Measurements from ENCODE around the gene MTCL1. TPM values are rescaled to one million over a fixed set of nuclear protein-coding genes. Genes with fewer than 3 reads are reported as not detected.

MTCL1 gene
- total RNA-seq, 2 donors from 2014 or later = 0.64 to 0.95 TPM

DNA sequence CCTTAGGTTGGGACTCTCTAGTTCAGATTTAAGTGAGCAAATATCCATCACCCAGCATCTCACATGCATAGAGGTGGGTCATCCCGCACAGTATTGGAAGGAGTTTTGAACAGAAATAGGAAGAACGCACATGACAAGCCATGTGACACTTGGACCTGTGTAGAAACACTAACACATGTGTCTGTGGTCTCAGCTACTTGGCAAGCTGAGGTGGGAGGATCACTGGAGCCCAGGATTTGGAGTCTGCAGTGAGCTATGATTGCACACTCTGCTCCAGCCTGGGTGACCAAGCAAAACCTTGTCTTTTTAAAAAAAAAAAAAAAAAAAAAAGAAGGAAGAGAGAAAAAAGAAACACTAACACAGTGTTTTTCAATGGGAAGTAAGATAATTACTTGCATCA lies 5.4 kb upstream of the MTCL1 start:
- ATAC-seq (replicated peaks) = no peak
- no peaks in the 10 kb centered on the region for H3K36me3 Mint-ChIP-seq (ENCODE audit: low read depth)
- H3K27ac Mint-ChIP-seq = no peak overlapping the region
- no peaks in the 10 kb centered on the region for H3K9me3 Mint-ChIP-seq
- H3K27me3 Mint-ChIP-seq = peaks cover 26% of the 10 kb centered on the region
- H3K4me1 Mint-ChIP-seq = peaks cover 9% of the 10 kb centered on the region
- H3K4me3 Mint-ChIP-seq = no peak overlapping the region

DNA sequence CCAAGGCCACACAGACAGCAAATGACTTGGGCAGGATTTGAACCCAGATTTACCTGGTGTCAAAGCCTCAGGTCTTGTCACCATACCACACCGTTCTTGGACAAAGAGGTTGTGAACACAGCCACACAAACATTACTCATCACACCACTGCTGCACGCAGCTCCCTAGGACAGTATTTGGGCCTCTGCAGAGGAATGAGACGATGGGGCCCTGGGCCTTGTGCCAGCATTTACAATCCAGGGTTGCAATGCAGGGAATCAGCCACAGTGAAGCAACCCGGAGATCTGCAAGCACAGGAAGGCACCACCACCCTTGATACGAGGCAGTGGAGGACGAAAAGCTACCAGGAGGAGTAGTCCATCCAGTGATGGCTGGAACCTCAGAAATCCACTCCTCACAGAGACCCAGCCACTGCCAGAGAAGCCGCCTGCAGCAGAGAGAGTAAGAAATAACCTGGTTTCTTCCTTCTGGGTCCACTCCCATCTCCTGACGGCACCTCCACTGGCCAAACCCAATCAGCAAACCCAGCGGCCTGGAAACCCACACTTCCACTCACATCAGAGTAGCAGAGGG lies 3.7 kb upstream of the MTCL1 start:
- Mint-ChIP-seq H3K36me3 (ENCODE audit: low read depth) (peaks cover under 1% of the 10 kb centered on the region), H3K4me1 (peaks cover 9% of the 10 kb centered on the region), H3K9me3 (no peaks in the 10 kb centered on the region), H3K4me3 (no peak overlapping the region), H3K27me3 (peaks cover 27% of the 10 kb centered on the region), H3K27ac (no peak overlapping the region)
- ATAC-seq (replicated peaks) = no peak

DNA sequence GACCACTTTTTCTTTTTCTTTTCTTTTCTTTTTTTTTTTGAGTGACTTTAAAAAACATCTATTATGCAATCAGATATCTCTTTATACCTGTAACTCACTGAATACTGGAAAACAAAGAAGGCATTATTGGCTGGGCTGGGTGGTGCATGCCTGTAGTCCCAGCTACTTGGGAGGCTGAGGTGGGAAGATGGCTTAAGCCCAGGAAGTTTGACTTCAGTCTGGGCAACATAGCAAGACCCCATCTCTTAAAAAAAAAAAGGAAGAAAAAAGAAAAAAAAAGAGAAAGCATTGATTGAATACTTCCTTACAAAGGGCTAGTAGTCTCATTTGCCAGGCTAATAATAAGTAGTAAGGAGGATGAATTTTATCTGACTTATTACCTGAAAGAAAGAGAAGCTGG lies 2.7 kb upstream of the MTCL1 start:
- Mint-ChIP-seq H3K9me3 (no peaks in the 10 kb centered on the region), H3K27ac (no peak overlapping the region), H3K4me1 (peaks cover 13% of the 10 kb centered on the region), H3K27me3 (peaks cover 35% of the 10 kb centered on the region), H3K36me3 (ENCODE audit: low read depth) (peaks cover 5% of the 10 kb centered on the region), H3K4me3 (peak overlapping the region; percentile 8)
- no peak for ATAC-seq (replicated peaks)

DNA sequence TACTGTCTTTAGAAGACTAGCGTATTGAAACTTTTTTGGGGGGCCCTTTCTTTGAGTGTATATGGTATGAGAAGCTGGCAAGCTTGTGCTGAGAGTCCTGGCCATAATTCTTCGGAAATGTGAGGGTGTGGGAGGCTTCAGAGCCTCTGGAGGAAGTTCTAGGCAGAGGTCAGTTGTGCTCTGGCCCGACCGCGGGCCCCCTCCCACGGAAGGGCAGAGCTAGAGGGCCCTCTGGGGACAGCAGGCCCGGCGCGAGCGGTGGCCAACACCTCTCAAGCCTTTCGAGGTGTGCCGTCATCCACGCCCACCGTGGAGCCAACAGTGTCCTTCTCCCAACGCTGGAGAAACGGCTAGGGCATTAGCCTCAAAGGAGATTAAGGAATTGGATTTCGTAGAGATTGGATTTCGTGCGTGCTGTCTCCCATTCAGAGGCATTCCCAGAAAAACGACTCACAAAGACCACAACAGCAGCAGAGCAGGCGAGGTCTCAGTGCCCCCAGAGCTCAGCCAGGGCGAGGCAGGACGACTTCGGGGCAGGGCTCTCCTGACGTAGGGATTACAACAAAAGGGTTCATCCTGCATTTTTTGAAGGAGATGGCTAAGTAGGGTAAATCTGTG lies 2.2 kb upstream of the MTCL1 start:
- Mint-ChIP-seq H3K27ac (no peak overlapping the region), H3K36me3 (ENCODE audit: low read depth) (peaks cover 5% of the 10 kb centered on the region), H3K27me3 (peaks cover 40% of the 10 kb centered on the region), H3K4me3 (peak overlapping the region; percentile 8), H3K9me3 (no peaks in the 10 kb centered on the region), H3K4me1 (peaks cover 13% of the 10 kb centered on the region)
- ATAC-seq (replicated peaks) = no peak

DNA sequence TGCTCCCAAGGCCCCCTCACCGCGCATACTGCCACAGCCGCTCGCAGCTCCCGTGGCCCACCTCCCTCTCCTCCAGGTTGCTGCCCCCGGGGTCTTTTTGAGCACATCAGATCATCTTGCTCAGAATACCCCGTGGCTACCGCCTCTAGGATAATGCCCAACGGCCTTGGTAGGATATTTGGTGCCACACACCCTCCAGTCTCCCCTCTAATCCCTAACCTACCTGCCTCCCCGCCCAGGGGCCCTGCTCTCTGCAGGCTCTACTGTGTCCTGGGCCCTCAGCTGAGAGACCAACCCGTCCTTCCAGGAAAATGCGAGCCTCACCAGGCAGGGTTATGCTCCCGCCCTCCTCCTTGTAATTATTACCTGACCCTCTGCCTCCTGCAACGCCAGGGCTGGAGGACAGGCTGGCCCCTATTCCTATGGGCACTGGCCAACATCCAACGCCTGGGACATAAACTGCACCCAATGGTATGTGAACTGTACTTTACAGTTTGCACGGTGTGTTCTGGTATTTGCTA lies 1.5 kb upstream of the MTCL1 start:
- Mint-ChIP-seq H3K27me3 (peaks cover 42% of the 10 kb centered on the region), H3K4me1 (peaks cover 13% of the 10 kb centered on the region), H3K27ac (no peak overlapping the region), H3K36me3 (ENCODE audit: low read depth) (peaks cover 5% of the 10 kb centered on the region), H3K9me3 (no peaks in the 10 kb centered on the region), H3K4me3 (peak overlapping the region; percentile 89)
- ATAC-seq (replicated peaks) = no peak

DNA sequence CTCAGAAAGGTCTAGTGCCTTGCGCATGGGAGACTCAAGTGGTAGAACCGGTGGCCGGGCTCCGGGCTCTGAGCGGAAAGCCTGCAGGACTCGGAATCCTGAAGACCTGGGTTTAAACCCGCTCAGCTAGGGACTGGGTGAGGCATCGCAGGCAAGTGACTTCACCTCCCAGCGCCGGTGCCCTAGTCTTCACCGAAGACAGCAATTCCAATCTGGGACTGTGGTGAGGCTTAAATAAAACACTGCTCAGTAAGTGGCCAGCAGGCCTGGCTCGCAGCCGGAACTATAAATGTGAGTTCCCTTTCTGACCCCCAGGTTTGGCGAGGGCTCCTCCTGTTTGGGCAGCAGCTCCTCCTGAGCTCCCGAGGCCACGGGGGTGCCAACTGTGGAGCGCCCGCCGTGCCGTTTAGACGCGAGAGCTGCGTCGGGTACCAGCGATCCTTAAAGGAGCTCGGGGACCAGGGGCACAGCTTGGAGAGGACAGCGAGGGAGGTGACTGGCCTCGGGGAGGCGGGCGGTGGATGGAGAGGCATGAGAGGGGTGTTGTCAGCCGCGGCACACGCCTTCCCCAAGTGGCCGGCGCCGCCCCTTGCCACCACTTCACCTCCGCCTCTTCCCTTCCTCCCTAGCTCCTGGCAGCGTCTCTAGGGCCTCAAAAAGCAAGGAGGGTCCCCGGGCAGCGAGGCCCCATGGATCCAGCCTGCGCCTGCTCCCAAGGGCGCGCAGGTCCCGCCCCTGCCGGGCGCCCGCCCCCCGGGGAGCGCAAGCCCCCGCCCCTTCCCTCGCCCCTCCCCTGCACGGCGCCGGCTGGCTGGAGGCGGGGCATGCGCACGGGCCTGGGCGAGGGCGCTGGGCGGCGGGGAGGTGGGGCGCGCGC lies 757 bp upstream of the MTCL1 start:
- Mint-ChIP-seq H3K9me3 (no peaks in the 10 kb centered on the region), H3K36me3 (ENCODE audit: low read depth) (peaks cover 5% of the 10 kb centered on the region), H3K4me3 (peak overlapping the region; percentile 89), H3K4me1 (peaks cover 13% of the 10 kb centered on the region), H3K27ac (no peak overlapping the region), H3K27me3 (peaks cover 41% of the 10 kb centered on the region)
- ATAC-seq (replicated peaks) = peak; percentile 92

DNA sequence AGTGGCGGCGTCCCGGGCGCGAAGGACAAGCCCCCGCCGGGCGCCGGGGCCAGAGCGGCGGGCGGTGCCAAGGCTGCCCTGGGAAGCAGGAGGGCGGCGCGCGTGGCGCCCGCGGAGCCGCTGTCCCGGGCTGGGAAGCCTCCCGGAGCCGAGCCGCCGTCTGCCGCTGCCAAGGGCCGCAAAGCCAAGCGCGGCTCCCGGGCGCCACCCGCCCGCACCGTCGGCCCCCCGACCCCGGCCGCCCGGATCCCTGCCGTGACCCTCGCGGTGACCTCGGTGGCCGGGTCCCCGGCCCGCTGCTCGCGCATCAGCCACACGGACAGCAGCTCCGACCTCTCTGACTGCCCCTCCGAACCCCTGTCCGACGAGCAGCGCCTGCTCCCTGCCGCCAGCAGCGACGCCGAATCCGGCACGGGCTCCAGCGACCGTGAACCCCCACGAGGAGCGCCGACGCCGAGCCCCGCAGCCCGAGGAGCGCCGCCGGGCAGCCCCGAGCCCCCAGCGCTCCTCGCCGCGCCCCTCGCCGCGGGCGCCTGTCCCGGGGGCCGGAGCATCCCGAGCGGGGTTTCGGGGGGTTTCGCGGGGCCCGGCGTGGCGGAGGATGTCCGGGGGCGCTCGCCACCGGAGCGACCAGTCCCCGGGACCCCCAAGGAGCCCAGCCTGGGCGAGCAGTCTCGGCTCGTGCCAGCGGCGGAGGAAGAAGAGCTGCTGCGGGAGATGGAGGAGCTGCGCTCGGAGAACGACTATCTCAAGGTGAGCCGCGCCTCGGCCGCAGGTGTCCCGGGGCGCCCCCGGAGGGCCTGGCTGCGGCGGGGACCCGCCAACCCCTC lies 820 bp downstream of the MTCL1 start:
- no peaks in the 10 kb centered on the region for H3K9me3 Mint-ChIP-seq
- peak overlapping the region; percentile 81 for H3K4me3 Mint-ChIP-seq
- peaks cover 5% of the 10 kb centered on the region for H3K36me3 Mint-ChIP-seq (ENCODE audit: low read depth)

DNA sequence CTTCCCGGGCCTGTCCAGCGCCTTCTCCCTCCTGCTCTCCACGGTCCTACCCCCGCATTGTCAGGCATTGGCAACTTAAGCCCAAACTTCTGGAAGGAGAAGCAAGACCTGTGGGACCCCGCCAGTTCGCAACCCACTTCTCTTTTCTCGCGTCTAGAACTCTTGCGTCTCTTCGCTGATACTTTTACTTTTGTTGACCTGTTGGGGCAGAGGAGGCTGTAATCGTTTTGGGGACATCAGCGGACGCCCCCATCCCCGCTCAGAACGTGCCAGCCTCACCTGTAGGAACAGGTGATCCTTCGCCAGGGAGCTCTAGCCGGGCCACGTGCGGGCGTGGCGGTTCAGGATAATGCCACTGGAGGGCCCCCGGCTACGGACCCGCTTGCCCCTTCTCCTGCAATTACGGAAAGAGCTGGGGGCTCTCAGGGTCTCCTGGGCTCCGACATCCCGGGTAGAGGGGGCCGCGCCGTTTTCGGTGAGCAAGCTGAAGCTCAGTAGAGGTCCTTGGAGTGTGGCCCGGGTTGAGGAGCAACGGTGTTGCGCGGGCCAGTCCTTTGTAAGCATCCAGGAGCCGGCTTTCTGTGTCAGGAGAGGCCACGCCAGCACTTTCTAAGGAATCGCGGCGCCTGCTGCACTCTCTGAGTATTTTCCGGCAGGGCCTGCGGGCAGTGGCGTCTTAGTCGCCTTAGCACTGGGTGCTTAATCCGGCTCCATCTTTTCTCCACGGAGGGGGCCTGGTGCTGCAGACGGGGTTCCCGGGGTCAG lies 1.6 kb downstream of the MTCL1 start:
- H3K27ac Mint-ChIP-seq = peak overlapping the region; percentile 48
- H3K4me1 Mint-ChIP-seq = peaks cover 13% of the 10 kb centered on the region
- no peak for ATAC-seq (replicated peaks)
- no peaks in the 10 kb centered on the region for H3K9me3 Mint-ChIP-seq
- H3K27me3 Mint-ChIP-seq = peaks cover 32% of the 10 kb centered on the region
- peak overlapping the region; percentile 81 for H3K4me3 Mint-ChIP-seq
- H3K36me3 Mint-ChIP-seq (ENCODE audit: low read depth) = peaks cover 5% of the 10 kb centered on the region

More for the DNA sequence above, 820 bp downstream of the MTCL1 start:
- ATAC-seq (replicated peaks) = no peak
- Mint-ChIP-seq H3K27me3 (peaks cover 38% of the 10 kb centered on the region), H3K4me1 (peaks cover 13% of the 10 kb centered on the region), H3K27ac (peak overlapping the region; percentile 48)

DNA sequence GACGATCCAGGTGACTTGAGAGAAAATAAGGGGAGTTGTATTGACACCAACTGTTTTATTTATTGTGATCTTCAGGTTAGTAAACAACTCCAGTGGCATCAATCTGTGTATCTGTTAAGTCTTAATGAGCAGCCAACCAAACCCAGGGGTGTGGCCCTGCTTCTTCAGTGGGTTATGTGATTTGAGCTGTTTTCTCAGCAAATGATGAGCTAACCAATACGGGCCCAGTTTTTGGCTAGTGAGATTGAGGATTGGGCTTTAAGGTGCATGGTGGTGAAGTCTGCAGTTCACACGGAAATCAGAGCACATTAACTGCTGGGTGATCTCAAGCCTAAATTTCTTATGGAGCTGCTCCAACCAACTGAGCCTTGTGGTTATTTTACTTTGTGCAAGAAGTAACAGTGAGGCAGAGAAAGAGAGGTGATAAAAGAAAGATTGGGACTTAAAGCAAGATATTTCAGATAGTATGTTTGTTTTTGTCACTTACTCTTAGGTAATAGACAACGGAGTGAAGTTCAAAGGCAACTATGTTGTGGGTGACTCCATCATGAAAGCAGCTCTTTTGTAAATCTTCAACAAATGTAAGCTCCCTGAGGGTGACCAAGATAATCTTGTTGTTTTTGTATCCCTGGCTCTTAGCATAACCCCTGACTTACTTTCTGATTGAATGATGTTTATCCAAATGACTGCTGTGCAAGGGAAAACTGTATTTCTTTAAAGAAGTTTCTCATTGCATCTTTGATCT lies 2.4 kb downstream of the MTCL1 start:
- no peaks in the 10 kb centered on the region for H3K9me3 Mint-ChIP-seq
- H3K36me3 Mint-ChIP-seq (ENCODE audit: low read depth) = peaks cover 5% of the 10 kb centered on the region
- peaks cover 31% of the 10 kb centered on the region for H3K27me3 Mint-ChIP-seq
- H3K4me1 Mint-ChIP-seq = peaks cover 13% of the 10 kb centered on the region
- H3K27ac Mint-ChIP-seq = no peak overlapping the region
- H3K4me3 Mint-ChIP-seq = peak overlapping the region; percentile 81
- ATAC-seq (replicated peaks) = no peak

DNA sequence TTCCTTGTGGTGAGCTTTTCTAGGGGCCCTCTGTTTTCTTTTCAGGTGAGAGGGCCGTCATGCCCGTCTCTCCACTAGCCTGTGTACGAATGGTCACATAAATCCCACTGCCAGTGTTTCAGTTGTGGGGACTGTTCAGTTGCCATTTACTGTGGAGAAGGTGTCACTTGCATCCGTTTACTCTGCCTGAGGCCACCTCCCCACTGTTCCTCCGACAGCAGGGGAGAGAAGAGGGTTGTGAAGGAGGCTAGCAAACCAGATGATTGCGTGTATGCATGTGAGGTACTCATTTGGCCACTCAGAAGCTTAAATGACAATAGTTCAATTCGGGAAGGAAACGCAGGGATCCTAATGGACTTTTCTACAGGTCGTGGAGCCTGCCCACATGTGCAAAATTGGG lies 3.3 kb downstream of the MTCL1 start:
- no peak overlapping the region for H3K27ac Mint-ChIP-seq
- no peak for ATAC-seq (replicated peaks)
- peaks cover 5% of the 10 kb centered on the region for H3K36me3 Mint-ChIP-seq (ENCODE audit: low read depth)
- H3K4me3 Mint-ChIP-seq = no peak overlapping the region
- H3K9me3 Mint-ChIP-seq = no peaks in the 10 kb centered on the region
- peaks cover 24% of the 10 kb centered on the region for H3K27me3 Mint-ChIP-seq
- peaks cover 13% of the 10 kb centered on the region for H3K4me1 Mint-ChIP-seq

DNA sequence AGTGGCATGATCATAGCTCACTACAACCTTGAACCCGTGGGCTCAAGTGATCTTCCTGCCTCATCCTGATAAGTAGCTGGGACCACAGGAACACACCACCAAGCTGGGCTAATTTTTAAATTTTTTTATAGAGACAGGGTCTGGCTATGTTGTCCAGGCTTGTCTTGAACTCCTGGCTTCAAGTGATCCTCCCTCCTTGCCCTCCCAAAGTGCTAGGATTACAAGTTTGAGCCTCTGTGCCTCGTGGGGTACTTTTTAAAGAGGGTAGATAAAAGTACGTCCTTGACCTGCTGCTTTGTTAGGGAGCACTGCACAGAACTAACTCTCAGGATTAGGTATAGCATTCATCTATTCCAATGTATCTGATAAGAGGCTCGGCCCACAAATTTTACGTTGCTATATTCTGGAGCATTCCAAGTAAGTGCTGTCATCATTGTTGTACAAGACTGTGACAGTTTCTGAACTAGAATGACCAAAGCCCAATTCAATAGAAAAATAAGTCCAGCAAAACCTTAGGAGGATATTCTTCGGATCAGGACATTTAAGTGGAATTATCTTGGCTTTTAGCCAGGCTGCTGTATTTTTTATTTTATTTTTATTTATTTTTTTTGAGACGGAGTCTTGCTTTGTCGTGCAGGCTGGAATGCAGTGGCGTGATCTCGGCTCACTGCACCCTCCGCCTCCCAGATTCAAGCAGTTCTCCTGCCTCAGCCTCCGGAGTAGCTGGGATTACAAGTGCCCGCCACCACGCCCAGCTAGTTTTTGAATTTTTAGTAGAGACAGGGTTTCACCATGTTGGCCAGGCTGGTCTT lies 4.1 kb downstream of the MTCL1 start:
- Mint-ChIP-seq H3K9me3 (no peaks in the 10 kb centered on the region), H3K36me3 (ENCODE audit: low read depth) (peaks cover 5% of the 10 kb centered on the region), H3K4me1 (peaks cover 8% of the 10 kb centered on the region), H3K27me3 (peaks cover 22% of the 10 kb centered on the region), H3K4me3 (no peak overlapping the region), H3K27ac (no peak overlapping the region)
- no peak for ATAC-seq (replicated peaks)

DNA sequence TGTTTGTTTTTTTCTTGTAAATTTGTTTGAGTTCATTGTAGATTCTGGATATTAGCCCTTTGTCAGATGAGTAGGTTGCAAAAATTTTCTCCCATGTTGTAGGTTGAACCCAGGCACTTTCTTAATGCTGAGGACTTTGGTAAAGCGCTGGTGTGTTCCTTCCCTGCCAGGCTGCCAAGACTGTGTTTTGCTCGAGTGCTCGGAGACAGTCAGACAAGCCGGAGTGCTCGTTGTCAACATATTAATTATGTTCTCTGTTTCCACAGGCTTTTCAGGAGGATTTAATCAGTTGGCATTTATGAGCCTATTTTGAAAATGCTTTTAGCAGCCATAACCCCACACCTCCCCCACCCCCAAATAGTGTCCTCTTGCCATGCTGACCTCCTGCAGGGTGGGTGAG lies 6.4 kb downstream of the MTCL1 start:
- H3K27ac Mint-ChIP-seq = no peak overlapping the region
- H3K4me3 Mint-ChIP-seq = no peak overlapping the region
- H3K27me3 Mint-ChIP-seq = peaks cover 27% of the 10 kb centered on the region
- no peak for ATAC-seq (replicated peaks)
- H3K9me3 Mint-ChIP-seq = no peaks in the 10 kb centered on the region
- H3K36me3 Mint-ChIP-seq (ENCODE audit: low read depth) = peaks cover 4% of the 10 kb centered on the region
- H3K4me1 Mint-ChIP-seq = peaks cover 3% of the 10 kb centered on the region
